HG02981 (cell line): ENCODE results near the gene SLC48A1.

Experiments
- ATAC-seq: cut with Tn5 transposase; IDR thresholded peaks from one replicate; pipeline ENCODE4 v1.9.1; 2021; ENCODE audit warnings: mild to moderate bottlenecking, moderate library complexity; ENCODE audit not compliant: unreplicated experiment

The SLC48A1 gene

DNA sequence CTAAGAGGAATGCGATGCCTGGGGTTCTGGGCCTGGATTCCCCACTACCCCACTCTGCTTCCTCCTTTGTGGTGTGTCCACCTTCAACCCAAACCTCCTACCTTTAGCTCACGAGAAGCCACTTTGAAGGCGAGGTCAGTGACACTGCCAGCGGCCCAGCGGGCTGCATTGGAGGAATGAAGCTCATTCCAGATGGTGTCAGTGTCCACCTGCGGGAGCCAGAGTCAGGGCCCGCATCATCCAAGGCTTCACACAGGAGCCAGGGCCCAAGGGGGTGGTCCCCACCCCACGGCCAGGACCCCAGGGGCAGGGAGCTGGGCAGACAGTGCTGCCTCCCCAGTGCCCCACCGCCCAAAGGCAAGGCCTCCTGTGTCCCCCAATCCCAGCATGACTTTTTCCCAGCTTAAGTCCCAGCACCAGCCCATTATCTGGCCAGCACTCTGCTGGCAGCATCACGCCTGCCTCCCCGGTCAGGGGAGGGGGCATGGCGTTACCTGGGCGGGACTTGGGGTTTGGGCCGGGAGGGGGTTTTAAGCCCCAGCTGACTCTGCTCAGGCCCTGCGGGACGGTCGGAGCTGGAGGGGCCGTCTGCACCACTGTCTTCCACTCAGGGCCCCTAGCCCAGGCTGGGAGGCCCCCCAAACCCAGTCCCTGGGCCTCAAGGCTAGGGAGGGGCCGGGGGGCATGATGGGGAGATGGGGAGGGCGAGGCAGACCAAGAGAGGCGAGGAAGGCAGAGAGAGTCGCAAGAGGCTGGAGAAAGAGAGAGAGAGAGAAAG lies 16.9 kb downstream of the SLC48A1 start:
- no peak for ATAC-seq

DNA sequence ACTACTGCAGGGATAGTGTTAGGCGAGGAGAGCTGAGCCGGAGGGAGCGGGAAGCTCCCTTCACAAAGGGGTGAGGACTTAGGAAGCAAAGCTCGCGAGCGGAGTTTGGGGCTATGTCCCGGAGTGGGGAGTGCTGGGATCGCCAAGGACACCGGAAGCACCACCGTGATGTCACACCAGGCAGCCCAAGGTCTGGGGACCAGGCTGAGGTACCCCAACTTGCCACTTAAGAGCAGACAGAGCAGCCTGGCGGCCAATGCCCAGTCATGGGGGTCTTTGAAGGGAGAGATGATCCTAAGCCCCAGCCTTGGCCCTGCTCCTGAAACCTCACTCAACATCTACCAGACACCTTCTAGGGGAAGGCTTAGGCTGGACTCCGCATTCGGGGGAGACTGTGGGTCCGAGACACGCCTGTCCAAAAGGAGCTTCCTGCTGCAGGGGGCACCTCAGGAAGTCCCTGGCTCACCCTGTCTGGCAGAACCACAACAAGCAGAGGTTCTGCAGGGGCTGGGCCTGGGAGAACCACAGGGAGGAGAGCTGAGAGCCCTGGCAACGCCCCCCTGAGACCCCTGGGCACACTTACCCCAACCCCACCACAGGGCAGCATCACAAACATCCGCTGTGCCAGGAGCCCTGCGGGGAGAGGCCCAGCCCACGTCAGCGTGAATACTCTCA lies 17.8 kb downstream of the SLC48A1 start:
- ATAC-seq, result no peak

DNA sequence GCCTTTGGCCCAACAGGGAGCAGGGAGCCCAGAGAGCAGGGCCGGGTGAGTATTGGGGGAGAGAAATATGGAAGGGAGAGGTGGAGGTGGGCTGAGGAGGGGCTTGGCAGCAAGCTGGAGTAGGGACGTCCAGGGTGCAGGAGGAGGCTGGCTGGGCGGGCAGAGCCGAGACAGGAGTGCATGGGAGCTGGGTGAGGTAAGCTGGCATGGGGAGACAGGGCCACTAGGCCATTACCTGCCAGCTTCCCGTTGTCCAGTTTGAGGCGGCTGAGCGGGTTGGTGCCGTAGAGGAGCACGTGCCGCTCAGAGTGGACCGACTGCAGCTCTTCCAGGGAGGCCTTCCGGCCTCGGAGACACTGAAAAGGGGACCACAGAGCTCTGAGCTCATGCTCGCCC lies 18.3 kb downstream of the SLC48A1 start:
- ATAC-seq, result no peak

DNA sequence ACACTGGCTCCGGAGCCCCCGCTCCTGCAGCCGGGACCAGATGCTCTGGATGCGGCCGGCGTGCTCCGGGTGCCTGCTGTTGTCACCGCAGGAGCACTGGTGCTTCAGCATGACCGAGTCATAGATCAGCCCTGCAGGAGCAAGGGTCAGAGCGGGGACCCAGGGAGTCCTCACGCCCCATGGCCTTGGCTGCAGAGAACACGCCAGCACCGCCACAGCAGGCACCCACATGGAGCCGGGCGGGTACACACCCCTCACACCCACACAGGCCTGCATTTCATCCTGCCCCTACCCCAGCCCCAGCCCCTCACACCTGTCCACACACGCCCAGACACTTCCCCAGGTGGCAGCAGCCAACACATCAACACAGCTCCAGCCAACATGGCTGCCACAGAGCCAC lies 18.8 kb downstream of the SLC48A1 start:
- no peak for ATAC-seq

DNA sequence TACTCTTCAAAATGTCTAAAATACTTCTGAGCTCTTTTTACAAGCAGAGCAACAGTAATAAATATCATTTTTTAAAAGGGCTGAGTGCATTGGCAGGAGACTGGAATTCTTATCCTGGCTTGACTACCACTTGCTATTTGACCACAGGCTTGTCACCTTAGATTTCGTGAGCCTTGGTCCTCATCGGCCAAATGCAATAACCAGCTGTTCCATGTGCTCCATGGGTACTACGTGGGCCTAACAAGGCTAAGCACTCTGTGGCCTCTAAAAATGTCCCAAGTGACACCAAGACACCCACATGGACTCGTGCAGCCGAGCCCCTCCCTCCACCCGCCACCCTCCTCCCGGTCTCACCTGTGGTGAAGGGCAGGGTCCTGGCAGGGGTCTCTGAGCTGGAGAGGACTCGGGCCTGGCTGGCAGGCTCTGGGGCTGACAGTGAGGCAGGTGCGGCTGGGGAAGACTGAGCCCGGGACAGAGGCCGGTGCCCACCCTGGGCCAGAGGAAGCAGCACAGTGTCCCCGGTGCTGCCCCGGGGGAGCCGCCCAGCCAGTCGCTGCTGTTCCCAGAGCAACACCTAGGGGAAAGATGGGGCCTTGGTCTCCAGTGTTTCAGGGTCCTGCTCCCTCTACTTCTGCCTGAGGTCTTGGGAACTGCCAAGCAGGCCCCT lies 20.1 kb downstream of the SLC48A1 start:
- no peak for ATAC-seq

DNA sequence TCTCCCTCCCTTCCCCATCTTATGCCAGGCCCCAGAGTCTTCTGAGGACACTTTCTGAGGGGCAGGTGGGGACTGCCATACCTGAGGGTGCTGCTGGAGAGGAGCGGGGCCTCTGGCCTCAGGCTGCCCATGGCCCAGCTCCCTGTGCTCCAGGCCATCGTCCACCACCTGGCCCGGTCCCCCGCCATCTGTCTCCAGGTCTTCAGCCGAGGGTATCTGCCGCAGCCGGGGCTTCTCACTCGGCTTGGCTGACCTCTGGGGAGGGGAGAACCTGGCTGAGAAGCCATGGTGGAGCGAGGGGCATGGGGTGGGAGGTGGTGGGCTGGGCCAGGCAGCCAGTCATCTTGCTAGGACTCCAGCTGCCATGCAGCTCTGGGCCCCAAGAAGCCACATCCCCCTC lies 21.6 kb downstream of the SLC48A1 start:
- no peak for ATAC-seq

DNA sequence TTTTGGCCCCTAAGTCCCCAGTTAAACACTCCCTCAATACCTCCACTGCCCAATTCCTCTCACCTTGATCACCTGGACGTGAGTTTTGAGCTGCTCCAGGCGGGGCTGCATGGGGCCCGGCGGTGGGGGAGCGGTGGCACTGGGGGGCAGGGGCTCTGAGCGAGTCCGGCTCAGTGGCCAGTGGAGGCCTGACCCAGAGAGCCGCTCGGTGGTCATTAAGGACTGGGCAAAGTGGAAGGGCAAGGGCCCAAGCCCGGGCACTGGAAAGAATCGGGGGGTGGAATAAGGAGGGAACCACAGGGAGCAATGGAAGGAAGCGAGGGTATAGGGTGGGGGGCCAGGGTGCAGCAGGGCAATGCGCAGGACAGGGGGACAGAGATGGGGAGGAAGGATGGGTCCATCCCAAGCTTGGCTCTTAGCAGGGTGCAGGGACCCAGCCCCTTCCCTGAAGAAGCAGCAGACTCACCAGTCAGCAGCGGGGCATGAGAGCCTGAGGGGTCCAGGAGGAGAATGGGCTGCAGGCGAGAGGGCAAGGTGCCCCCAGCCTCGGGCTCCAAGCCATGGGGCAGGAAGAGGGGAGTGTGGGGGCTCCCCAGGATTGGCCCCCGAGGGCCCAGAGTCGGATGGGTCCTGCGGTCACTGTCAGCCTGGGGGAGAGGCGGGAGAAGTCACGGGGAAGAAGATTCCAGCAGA lies 22.2 kb downstream of the SLC48A1 start:
- ATAC-seq, result no peak

DNA sequence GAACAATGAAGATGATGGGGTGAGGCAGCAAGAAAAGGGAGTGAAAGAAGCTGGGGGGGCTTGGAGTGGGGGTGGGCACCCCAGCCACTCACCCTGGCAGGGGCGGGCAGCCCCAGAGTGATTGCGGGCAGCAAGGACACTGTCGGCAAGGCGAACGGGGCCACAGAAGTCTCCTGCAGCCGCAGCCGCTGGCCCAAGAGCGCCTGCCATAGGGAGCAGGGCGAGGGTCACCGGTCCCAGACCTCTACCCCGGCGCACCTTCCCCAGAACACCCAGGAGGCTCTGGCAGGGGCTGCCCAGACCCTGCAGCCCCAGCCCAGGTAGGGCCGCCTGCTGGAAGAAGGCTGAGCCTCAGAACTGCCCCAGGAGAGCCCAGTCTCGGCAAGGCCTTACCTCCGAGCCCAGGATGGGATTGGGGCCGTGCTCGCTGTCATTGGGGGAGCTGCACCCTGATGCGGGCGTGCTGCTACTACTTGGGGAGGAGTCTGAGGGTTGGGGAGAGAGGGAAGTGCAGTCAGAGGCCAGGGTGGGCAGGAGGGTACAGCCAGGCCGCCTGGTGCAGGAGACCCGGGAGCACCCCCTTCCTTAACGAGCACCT lies 22.9 kb downstream of the SLC48A1 start:
- ATAC-seq, result no peak

DNA sequence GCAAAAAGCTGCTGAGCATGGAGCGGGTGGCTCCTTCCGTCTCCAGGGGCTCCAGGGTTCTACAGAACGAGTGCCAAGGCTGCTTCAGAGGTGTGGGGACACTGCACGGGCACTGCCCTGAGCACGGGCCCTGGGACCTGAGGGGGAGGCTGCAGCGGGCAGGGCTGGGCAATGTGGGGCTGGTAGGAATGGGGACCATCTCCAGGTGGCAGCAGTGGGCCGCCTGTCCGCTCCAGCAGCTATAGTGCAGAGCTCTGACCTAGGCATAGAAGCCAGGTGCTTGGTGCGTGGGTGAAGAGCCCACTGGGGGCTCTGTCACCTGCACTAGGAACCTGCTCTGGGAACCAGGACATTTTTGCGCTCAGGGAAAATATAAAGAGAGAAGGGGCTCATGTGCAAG lies 24.4 kb downstream of the SLC48A1 start:
- no peak for ATAC-seq

DNA sequence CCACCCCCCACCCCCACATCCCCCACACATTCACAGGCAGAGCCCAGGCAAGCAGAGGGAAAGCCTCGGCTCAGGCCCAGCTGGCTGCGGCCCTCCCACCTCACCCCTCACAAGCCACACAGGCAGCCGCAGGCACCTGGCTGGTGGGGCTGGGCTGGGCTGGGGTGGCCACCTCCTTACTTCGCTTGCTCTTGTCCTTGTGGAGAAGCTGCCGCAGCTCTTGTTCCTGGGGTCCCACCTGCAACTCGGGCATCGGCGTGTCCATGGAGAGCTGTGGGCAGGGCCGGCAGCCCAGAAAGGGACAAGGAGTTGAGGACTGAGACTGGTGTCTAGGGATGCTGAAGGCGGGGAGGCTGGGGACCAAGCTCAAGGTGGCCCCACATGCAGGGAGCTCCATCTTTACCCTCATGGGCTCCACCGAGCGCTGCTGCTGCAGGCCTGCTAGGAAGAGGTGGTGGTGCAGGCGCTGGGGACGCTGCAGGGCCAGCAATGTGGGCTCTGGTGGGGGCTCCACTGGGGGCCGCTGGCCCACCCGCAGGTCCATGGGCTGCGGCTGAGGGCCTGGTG lies 25.4 kb downstream of the SLC48A1 start:
- no peak for ATAC-seq

DNA sequence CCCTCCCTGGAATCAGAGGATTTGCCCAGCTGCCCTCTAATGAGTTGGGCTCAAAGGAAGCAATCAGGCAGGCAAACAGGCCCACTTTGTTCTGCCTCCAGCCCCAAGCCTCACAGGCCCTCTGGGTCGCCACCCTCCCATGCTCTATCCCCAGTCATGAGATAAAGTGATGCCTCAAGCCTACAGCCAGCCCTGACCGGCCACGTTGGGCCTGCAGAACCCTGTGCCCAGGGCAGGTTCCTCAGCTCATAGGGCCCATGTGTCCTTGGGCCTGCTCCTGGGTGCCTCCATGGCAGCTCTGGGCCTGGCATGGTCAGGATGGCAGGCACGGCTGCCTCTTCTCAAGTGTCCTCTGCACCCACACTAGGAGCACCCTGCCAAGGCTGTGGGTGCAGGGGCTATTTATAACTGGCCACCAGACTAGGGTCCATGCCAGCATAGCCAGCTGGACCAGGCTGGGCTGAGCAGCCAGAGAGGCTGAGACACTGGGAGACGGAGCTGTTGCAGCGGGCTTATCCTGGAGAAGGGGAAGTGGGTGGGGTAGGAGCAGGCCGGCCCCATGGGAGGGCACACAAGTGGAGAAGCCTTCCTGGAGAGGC lies 26.4 kb downstream of the SLC48A1 start:
- ATAC-seq, result no peak

DNA sequence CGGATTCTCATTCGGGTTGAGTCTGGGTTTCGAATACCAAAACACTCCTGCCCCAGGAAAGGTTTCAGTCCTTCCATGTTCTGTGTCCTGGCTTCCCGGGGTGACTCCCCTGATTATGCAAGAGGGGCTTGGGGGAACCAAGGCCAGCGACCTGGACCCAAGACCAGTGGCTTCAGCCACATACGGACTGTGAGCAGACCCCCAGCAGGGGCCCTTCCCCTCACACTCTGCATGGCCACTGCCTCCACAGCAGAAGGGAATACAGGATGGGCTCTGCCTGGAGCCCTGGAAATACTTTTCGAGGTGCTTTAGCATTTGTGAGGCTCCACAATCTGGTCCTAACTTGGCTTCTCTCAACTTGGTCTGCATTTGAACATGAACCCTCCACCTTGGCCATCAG lies 27.5 kb downstream of the SLC48A1 start:
- no peak for ATAC-seq

DNA sequence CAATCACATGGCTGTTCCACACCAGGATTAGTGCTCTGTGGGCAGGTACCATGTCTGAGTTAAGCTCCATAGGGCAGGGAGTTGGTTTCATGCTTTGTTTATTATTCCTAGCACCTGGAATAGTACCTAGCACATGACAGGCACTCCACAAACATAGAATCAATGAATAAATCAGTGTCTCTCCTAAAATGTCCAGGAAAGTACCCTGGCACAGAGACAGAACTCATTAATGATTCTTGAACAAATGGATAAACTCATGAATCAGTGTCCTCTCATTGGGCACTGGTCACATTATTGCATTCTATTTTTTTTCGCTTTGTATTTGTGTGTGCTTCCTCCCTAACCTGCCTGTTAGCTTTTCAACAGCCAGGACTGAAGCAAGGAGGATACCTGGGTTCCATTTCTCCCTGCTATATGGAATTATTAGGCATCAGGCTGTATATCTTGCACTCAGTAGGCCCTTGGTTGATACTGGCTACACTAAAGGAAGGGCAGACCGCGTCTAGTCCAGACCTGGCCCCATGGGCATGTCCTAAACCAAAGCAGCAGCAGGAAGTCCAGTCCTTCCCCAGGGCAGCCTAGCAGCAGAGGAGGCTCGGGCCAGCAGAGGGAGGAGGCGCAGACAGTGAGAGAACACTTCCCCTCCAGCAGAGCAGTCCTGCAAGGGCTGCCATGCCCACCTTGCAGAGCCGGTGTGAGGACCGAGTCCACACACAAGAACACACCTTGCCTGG lies 28.3 kb downstream of the SLC48A1 start:
- ATAC-seq, result no peak

DNA sequence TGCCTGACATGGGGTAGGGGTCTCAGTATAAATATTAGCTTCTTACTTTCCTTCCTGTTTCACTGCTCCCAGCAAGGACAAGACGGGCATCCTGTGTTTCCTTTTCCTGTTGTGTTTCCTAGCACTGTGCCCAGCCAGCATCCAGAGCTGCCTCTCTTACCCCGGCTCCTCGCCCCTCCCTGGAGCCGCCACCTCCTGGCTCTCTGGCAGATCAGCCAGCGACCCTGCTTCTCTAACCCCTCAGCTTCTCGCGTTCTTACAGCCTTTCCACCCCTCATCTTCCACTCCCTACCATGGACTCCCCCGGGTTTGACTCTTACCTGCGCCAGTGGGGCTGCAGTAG lies 28.8 kb downstream of the SLC48A1 start:
- ATAC-seq, result no peak

DNA sequence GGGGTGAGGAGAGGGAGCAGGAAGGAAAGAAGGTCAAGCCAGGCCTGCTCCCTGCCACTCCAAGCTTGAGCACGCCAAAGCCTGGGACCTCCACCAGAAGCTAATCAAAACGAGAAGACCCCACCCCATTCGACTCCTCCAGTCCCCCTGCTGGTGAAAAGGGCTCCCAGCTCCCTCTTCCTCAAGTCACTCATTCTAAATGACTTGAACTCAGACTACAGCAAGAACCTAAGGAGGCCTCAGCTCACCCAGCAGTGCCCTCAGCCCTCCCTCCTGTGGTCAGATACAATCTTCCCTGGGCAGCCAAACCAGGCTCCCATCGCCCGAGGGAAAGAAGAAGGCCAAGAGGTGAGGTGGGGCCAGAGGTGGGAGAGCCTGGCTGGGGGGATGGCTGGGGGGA lies 29.3 kb downstream of the SLC48A1 start:
- no peak for ATAC-seq

DNA sequence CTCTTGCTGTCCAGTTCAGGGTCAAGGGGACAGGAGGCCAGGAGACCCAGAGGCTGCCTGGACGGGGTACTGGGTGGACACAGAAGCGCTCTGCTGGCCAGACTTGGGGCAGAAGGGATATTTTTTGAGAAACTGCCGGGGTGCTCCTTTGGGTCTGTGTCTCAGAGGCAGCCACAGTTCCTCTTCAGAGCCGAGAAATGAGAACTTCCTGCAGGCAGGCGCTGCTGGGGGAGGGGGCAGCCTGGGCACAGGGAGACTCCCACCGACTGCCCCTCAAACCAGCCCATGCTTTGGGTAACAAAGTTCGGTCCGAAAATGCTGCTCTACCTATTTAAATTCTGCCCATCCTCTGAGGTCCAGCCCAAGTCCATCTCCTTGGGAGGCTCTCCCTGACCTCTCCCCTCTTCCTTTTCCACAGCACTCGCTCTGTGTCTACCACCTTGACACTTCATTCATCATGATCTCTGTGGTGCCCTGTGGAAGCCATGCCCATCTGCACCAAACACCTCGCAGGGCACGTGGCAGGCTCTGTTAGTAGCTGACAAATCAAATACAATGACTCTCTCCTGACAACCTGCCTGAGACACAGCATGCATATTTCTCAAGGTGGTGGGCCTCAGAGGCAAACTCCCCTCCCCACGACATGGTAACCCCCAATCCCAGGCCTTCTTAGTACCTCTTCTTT lies 30.3 kb downstream of the SLC48A1 start:
- ATAC-seq, result no peak

DNA sequence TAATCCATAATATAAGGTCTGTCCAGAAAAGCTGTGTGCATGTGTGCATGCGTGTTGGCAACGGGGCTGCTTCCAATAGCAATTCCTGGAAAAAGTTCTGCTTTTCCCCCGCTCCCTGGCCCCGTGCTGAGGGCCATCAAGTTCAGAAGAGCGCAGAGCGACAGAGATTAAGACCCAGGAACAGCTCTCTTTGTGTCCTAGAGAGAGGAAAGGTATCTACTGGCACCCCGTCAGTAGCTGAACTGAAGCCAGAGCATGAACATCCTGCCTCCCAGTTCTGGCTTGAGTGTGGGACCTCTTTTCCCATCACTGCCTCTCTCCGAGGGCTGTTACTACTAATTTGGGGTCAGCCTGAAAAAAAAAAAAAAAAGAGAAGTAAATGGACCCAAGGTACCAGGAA lies 31.1 kb downstream of the SLC48A1 start:
- no peak for ATAC-seq

DNA sequence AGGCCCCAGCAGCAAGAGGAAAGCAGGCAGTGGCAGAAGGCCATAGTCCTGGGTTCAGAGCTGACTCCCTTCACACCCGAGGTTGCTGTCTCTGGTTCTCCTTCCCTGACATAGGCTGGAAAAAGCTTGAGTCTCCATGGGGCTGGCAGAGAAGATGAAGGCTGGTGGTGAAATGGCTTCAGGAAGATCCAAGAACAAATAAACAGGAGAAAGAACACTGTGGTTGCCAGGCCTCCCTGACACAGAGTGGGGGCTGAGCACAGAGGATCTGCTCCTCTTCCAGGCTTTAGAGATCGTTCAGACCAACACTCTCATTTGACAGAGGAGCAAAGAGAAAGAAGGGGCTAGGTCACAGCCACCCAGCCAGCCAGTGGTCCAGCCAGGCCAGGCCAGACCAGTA lies 32.4 kb downstream of the SLC48A1 start:
- ATAC-seq, result no peak

DNA sequence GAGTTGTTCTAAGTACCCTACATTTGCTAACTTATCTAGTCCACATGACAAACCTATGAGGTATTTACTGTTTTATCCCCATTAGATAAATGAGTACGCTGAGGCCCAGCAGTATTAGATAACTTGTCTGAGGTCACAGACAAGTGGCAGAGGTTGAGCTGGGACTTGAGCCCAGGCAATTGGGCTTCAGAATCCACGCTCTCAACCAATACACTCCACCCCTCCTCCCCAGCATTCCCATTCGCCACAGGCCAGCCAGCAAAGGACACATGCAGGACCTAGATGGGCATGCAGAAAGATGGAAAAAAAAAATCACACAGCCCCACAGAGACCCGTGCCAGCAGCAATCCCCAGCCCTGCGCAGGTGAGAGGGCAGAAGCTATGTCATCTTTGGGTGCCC lies 34.3 kb downstream of the SLC48A1 start:
- ATAC-seq, result no peak
